Mesenchymal stem cell (in vitro differentiated cells and primary cell): Measurements from ENCODE around the gene PRDM12.

Source experiments
- DNase-seq: peaks from one replicate; pipeline ENCODE4 v3.0.0-alpha.2; 2013
- H2AFZ ChIP-seq: one replicate; pipeline ENCODE4 v1.6.1; 2013; ENCODE audit warnings: low read depth, mild to moderate bottlenecking, control low read depth, inconsistent platforms, low read length, moderate library complexity
- H2AK5ac ChIP-seq: 2 replicates; pipeline ENCODE4 v1.6.1; 2013; ENCODE audit warnings: low read length, moderate library complexity, mild to moderate bottlenecking, inconsistent platforms; ENCODE audit not compliant: severe bottlenecking
- H2BK120ac ChIP-seq: one replicate; pipeline ENCODE4 v1.6.1; 2013; ENCODE audit warnings: low read depth, mild to moderate bottlenecking, inconsistent platforms, low read length, moderate library complexity
- H2BK12ac ChIP-seq, 2 experiments: one replicate each; pipeline ENCODE4 v1.6.1; 2013; ENCODE audit warnings: inconsistent platforms in 2 of 2, low read length in 2 of 2, mild to moderate bottlenecking in 2 of 2, moderate library complexity in 2 of 2, control low read depth in 1 of 2
- H2BK15ac ChIP-seq: one replicate; pipeline ENCODE4 v1.6.1; 2013; ENCODE audit warnings: mild to moderate bottlenecking, low read depth, inconsistent platforms; ENCODE audit not compliant: poor library complexity, severe bottlenecking
- H2BK5ac ChIP-seq: 2 replicates; pipeline ENCODE4 v1.6.1; 2013; ENCODE audit warnings: low read depth, mild to moderate bottlenecking, low read length, control low read depth, inconsistent platforms; ENCODE audit not compliant: poor library complexity, severe bottlenecking
- H3K14ac ChIP-seq, 2 experiments: one replicate each; pipeline ENCODE4 v1.6.1; 2013; ENCODE audit warnings: inconsistent platforms in 2 of 2, low read length in 2 of 2, control low read depth in 1 of 2, mild to moderate bottlenecking in 1 of 2, moderate library complexity in 1 of 2
- H3K18ac ChIP-seq, 2 experiments: one replicate each; pipeline ENCODE4 v1.6.1; 2013; ENCODE audit warnings: inconsistent platforms in 2 of 2, low read length in 2 of 2, control low read depth in 1 of 2, low read depth in 1 of 2, mild to moderate bottlenecking in 1 of 2
- H3K23ac ChIP-seq, 2 experiments: one replicate each; pipeline ENCODE4 v1.6.1; 2013; ENCODE audit warnings: inconsistent platforms in 2 of 2, low read length in 2 of 2, mild to moderate bottlenecking in 2 of 2, moderate library complexity in 2 of 2, control low read depth in 1 of 2
- H3K27ac ChIP-seq: 2 replicates; pipeline ENCODE4 v1.5.1; 2013; ENCODE audit warnings: mild to moderate bottlenecking, moderate library complexity, low read length, control low read depth, inconsistent platforms; ENCODE audit not compliant: poor library complexity, severe bottlenecking
- H3K27me3 ChIP-seq, 2 experiments: 2 replicates each; pipeline versions ENCODE4 v1.6.1 to v1.7.0; 2013; ENCODE audit warnings: low read length in 2 of 2, mild to moderate bottlenecking in 2 of 2, moderate library complexity in 2 of 2, control low read depth in 1 of 2, inconsistent platforms in 1 of 2; ENCODE audit not compliant: control insufficient read depth in 1 of 2, insufficient read depth in 1 of 2
- H3K36me3 ChIP-seq, 2 experiments: 2 replicates each; pipeline versions ENCODE4 v1.6.1 to v1.7.0; 2013; ENCODE audit warnings: low read length in 2 of 2, control low read depth in 1 of 2, inconsistent platforms in 1 of 2, low read depth in 1 of 2, mild to moderate bottlenecking in 1 of 2; ENCODE audit not compliant: insufficient read depth in 2 of 2, control insufficient read depth in 1 of 2
- H3K4ac ChIP-seq, 2 experiments: one replicate each; pipeline ENCODE4 v1.6.1; 2013; ENCODE audit warnings: inconsistent platforms in 2 of 2, low read length in 2 of 2, mild to moderate bottlenecking in 2 of 2, moderate library complexity in 2 of 2, control low read depth in 1 of 2, low read depth in 1 of 2
- H3K4me1 ChIP-seq: 2 replicates; pipeline ENCODE4 v1.6.1; 2013; ENCODE audit warnings: low read depth, low read length, control low read depth; ENCODE audit not compliant: control insufficient read depth, insufficient read depth
- H3K4me2 ChIP-seq: 2 replicates; pipeline ENCODE4 v1.6.1; 2013; ENCODE audit warnings: low read length, mild to moderate bottlenecking, inconsistent platforms; ENCODE audit not compliant: poor library complexity, severe bottlenecking
- H3K4me3 ChIP-seq, 2 experiments: 2 replicates each; pipeline versions ENCODE4 v1.5.1 to v1.7.0; 2013; ENCODE audit warnings: low read length in 2 of 2, mild to moderate bottlenecking in 2 of 2, control low read depth in 1 of 2, low read depth in 1 of 2; ENCODE audit not compliant: insufficient read depth in 1 of 2
- H3K79me1 ChIP-seq: replicated peaks from 2 replicates; pipeline ENCODE4 v1.6.1; 2013; ENCODE audit warnings: mild to moderate bottlenecking, control low read depth, low read length, inconsistent platforms; ENCODE audit not compliant: poor library complexity, severe bottlenecking
- H3K9ac ChIP-seq: 2 replicates; pipeline ENCODE4 v1.7.0; 2013; ENCODE audit warnings: mild to moderate bottlenecking, low read length, moderate library complexity
- H3K9me3 ChIP-seq: 2 replicates; pipeline ENCODE4 v1.7.0; 2013; ENCODE audit warnings: mild to moderate bottlenecking, low read length; ENCODE audit not compliant: control insufficient read depth
- H4K8ac ChIP-seq: one replicate; pipeline ENCODE4 v1.6.1; 2013; ENCODE audit warnings: inconsistent platforms, mild to moderate bottlenecking, low read length, moderate library complexity
- H4K91ac ChIP-seq: one replicate; pipeline ENCODE4 v1.6.1; 2013; ENCODE audit warnings: mild to moderate bottlenecking, low read length, inconsistent platforms
- whole genome bisulfite sequencing: methylation state at CpG from one replicate; pipeline ENCODE4 v1.1.7; 2013; ENCODE audit warnings: mixed read lengths; 5-methylcytosine and 5-hydroxymethylcytosine counted together

PRDM12 gene

DNA sequence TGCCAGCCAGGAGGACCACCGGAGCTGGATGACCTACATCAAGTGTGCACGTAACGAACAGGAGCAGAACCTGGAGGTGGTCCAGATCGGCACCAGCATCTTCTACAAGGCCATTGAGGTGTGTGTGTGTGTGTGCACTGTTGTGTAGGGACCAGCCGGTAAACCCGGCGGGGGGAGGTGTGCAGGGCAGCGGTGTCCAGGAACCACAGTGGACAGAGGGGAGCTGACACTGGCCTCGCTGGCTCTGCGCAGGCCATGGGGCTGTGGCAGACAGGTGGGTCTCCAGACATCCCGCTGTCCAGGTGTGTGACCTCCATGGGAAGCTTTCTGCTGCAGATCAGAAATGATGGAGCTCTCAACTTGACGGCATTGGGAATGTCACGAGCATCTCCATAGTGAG, 3.8 kb downstream of the PRDM12 start:
- DNase-seq = no peak

DNA sequence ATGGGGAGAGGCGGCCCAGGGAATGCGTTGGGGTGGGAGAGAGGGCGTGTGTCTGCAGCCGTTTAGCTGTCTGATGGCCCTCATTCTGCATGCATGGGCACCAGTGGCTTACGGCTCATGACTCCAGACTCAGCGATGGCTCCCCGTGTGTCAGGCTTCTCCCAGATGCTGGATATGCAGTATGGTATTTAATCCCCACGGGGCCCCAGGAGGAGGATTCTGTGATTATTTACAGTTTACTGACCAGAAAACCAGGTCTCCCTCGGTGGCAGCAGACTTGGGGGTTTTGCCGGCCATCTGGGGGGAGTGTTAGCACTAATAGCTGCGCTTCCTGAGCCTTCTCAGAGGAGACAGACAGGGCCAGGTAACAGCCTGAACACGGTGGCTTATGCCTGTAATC, 4.3 kb downstream of the PRDM12 start:
- Histone ChIP-seq H4K91ac (no peak overlapping the region), H3K14ac (no peak overlapping the region), H3K4me3 (no peak overlapping the region), H3K4ac (no peak overlapping the region), H3K4me2 (no peak overlapping the region), H3K4me1 (peaks cover 21% of the 10 kb centered on the region), H3K18ac (no peak overlapping the region), H2AFZ (no peak overlapping the region), H3K9me3 (no peaks in the 10 kb centered on the region), H2BK120ac (no peak overlapping the region), H3K27me3 (peaks cover 50 to 57% of the 10 kb centered on the region in 2 experiments), H3K79me1 (no peaks in the 10 kb centered on the region), H3K27ac (no peak overlapping the region), H2AK5ac (no peak overlapping the region), H3K36me3 (no peaks in the 10 kb centered on the region), H2BK5ac (no peak overlapping the region), H2BK12ac (no peak overlapping the region), H4K8ac (no peak overlapping the region), H3K9ac (no peak overlapping the region), H2BK15ac (no peak overlapping the region), H3K23ac (no peak overlapping the region)
- WGBS = 78% methylated on average over 12 of the region's 12 CpGs
- DNase-seq = no peak

More for the DNA sequence above, 3.8 kb downstream of the PRDM12 start:
- Histone ChIP-seq H3K27ac (no peak overlapping the region), H3K4me1 (peaks cover 25% of the 10 kb centered on the region), H3K9ac (no peak overlapping the region), H4K91ac (no peak overlapping the region), H3K4me2 (no peak overlapping the region), H3K79me1 (no peaks in the 10 kb centered on the region), H4K8ac (no peak overlapping the region), H3K4ac (no peak overlapping the region), H2AK5ac (no peak overlapping the region), H3K4me3 (no peak overlapping the region), H2BK120ac (no peak overlapping the region), H2BK5ac (no peak overlapping the region), H3K23ac (no peak overlapping the region), H3K27me3 (peaks cover 54 to 62% of the 10 kb centered on the region in 2 experiments), H2BK15ac (no peak overlapping the region), H3K14ac (no peak overlapping the region), H3K9me3 (no peaks in the 10 kb centered on the region), H2AFZ (no peak overlapping the region), H3K36me3 (no peaks in the 10 kb centered on the region), H2BK12ac (no peak overlapping the region), H3K18ac (no peak overlapping the region)
- WGBS = 94% methylated on average over 13 of the region's 13 CpGs

DNA sequence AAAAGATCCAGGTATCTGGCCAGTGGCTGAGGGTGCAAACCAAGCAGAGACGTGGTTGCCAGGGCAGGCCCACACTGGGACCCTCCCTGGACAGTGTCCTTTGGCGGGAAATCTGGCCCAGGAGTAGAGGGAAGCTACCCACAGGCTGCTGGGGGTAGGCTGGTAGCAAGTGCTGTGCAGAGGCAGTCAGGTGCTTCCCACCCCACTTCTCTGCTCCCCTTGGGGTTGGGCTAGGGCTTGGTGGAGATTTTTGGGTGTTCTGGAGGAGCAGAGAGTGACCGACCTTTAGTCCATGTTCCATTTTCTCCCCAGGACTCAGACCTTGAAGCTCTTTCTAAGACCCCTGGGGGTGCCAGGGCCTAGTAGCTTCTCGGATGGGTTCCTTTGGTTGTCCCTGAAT, 5.6 kb downstream of the PRDM12 start:
- Histone ChIP-seq H4K91ac (no peak overlapping the region), H3K4me3 (no peak overlapping the region), H3K23ac (no peak overlapping the region), H4K8ac (no peak overlapping the region), H3K27ac (no peak overlapping the region), H3K9me3 (no peaks in the 10 kb centered on the region), H3K4me1 (peaks cover 12% of the 10 kb centered on the region), H2AK5ac (no peak overlapping the region), H3K79me1 (no peaks in the 10 kb centered on the region), H2AFZ (no peak overlapping the region), H3K4me2 (no peak overlapping the region), H2BK12ac (no peak overlapping the region), H2BK5ac (no peak overlapping the region), H3K4ac (no peak overlapping the region), H3K9ac (no peak overlapping the region), H3K18ac (no peak overlapping the region), H2BK15ac (no peak overlapping the region), H2BK120ac (no peak overlapping the region), H3K36me3 (no peaks in the 10 kb centered on the region), H3K14ac (no peak overlapping the region), H3K27me3 (peaks cover 37 to 44% of the 10 kb centered on the region in 2 experiments)
- WGBS = 83% methylated on average over 3 of the region's 4 CpGs
- no peak for DNase-seq

DNA sequence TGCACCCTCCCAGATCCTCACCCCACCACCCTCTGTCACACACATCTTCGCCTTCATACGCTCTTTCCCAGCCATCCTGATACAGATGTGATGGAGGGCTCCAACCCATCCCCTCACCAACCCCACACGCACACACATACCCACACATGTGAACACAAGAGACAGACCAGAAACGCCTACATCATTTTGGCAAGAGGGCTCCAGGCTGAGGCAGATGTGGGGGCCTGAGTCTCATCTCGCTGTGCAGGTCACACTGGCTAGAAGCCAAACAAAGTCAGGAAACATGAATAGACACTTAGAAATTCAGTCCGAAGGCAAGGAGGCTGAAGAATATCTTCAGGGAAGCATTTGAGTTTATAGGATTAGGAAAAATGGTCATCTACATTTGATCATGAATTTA, 6.2 kb downstream of the PRDM12 start:
- Histone ChIP-seq H2AK5ac (no peak overlapping the region), H3K27me3 (peaks cover 36 to 37% of the 10 kb centered on the region in 2 experiments), H3K4me2 (no peak overlapping the region), H2BK15ac (no peak overlapping the region), H3K79me1 (no peaks in the 10 kb centered on the region), H3K14ac (no peak overlapping the region), H3K18ac (no peak overlapping the region), H3K36me3 (no peaks in the 10 kb centered on the region), H2BK12ac (no peak overlapping the region), H4K91ac (no peak overlapping the region), H3K4ac (no peak overlapping the region), H3K27ac (no peak overlapping the region), H2BK120ac (no peak overlapping the region), H2BK5ac (no peak overlapping the region), H3K4me3 (no peak overlapping the region), H4K8ac (no peak overlapping the region), H3K23ac (no peak overlapping the region), H3K9me3 (no peaks in the 10 kb centered on the region), H3K9ac (no peak overlapping the region), H3K4me1 (peaks cover 11% of the 10 kb centered on the region), H2AFZ (no peak overlapping the region)
- DNase-seq = no peak
- 93% methylated on average over 6 of the region's 6 CpGs for WGBS
